Testis (tissue), 2 donors: Measurements from ENCODE around the gene CLTC.

Experiments
- CTCF ChIP-seq, 3 experiments: fragments of 450-650 bp in 2 of 3; fragments of 200-600 bp in 1 of 3; sonication (generic) in 1 of 3; IDR thresholded peaks; one replicate each; pipeline ENCODE4 v1.5.1; 2016 to 2019; ENCODE audit warnings: antibody characterized with exemption in 3 of 3, mild to moderate bottlenecking in 2 of 3, moderate library complexity in 1 of 3
- POLR2A ChIP-seq: fragments of 450-650 bp; IDR thresholded peaks from one replicate; pipeline ENCODE4 v1.6.1; 2017; ENCODE audit warnings: antibody characterized with exemption, mild to moderate bottlenecking, moderate library complexity

- no peak for TF ChIP-seq CTCF (IDR thresholded peaks at IDR 0.05)
- no peak for TF ChIP-seq POLR2A
Observed at GRCh38 chr17:59607061-59607460, 12.6 kb upstream of the CLTC start.
